ENCODE results near the gene PTGES3. TPM values are rescaled to one million over a fixed set of nuclear protein-coding genes. Genes with fewer than 3 reads are reported as not detected.
"Not testable (repeated sequence)": the region's sequence is repeated elsewhere in the genome, so short reads cannot be mapped to it uniquely, and the experiment has no call there.

PTGES3 gene
- total and polyA plus RNA-seq, 10 donors = 80.6 to 163 (median 130) TPM

DNA sequence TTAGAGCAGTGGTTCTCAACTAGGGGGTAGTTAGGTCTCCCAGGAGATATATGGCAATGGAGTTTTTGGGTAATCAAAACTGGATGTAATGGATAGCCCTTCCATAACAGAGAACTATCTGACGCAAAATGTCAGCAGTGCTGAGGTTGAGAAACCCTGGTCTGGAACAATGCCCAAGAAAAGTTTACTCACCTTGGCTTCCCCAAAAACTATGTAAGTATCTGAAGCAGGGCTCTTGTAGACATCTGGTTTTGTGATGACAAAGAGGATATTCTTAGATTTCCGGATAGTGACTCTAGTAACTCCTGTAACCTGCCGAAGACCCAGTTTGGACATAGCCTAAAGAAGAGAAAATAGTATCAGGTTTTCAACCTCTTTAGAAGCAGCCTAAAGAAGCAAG, 25.3 kb upstream of the PTGES3 start:
- no peaks in the 10 kb centered on the region for H3K9me3 ChIP-seq
- H3K36me3 ChIP-seq = peaks cover 0 to 75% (median 45%) of the 10 kb centered on the region in 6 donors
- intact Hi-C loops (cut with DNase I; ENCODE audit: low total_unique reads) = no loop called here
- H3K4me1 ChIP-seq = peaks cover 0 to 51% (median 14%) of the 10 kb centered on the region in 6 donors
- H3K27me3 ChIP-seq (replicated peaks in 1 of 7) = no peaks in the 10 kb centered on the region
- peak overlapping the region in 1 of 8 donors; percentile 13 for H3K4me3 ChIP-seq
- 58 to 89% (median 69%) methylated on average over 3 of the region's 3 CpGs for WGBS, 5 donors
- no peak for DNase-seq
- TF ChIP-seq, protein P1, sequence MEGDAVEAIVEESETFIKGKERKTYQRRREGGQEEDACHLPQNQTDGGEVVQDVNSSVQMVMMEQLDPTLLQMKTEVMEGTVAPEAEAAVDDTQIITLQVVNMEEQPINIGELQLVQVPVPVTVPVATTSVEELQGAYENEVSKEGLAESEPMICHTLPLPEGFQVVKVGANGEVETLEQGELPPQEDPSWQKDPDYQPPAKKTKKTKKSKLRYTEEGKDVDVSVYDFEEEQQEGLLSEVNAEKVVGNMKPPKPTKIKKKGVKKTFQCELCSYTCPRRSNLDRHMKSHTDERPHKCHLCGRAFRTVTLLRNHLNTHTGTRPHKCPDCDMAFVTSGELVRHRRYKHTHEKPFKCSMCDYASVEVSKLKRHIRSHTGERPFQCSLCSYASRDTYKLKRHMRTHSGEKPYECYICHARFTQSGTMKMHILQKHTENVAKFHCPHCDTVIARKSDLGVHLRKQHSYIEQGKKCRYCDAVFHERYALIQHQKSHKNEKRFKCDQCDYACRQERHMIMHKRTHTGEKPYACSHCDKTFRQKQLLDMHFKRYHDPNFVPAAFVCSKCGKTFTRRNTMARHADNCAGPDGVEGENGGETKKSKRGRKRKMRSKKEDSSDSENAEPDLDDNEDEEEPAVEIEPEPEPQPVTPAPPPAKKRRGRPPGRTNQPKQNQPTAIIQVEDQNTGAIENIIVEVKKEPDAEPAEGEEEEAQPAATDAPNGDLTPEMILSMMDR (IDR thresholded peaks at IDR 0.05 in 8 of 11, conservative IDR thresholded peaks at IDR 0.05 in 3 of 11) = no peak
- no peak for TF ChIP-seq POLR2AphosphoS5 (IDR thresholded peaks at IDR 0.05)
- TF ChIP-seq POLR2A (IDR thresholded peaks at IDR 0.05) = no peak
- H3K27ac ChIP-seq = peak overlapping the region in 6 of 8 donors; percentile 33 to 69 (median 66)

DNA sequence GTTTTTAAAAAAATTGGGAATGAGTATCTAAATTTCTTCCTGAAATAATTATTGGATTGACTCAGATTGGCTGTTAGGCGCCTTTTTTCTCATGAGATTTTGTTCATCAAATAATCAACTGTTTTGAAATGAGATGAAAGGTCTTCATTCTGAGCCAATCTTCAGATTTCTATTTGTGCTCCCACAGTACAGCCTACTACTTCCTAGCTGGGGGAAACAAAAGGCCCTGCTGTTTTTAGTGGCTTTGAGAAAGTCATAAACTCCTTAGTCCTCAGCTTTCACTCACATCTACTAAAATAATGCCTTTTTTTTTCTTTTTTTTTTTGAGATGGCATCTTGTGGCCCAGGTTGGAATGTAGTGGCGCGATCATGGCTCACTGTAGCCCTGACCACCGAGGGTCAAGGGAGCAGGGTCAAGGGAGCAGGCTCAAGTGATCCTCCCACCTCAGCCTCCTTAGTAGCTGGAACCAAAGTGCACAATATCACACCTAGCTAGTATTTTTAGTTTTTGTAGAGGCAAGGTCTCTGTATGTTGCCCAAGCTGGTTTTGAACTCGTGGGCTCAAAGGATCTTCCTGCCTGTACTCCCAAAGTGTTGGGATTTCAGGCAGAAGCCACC, 21.8 kb upstream of the PTGES3 start:
- no peaks in the 10 kb centered on the region for H3K9me3 ChIP-seq
- 72 to 91% (median 82%) methylated on average over 5 of the region's 5 CpGs for WGBS, 5 donors
- H3K4me1 ChIP-seq = peaks cover 0 to 16% (median 0%) of the 10 kb centered on the region in 6 donors
- intact Hi-C loops (cut with DNase I; ENCODE audit: low total_unique reads) = no loop called here
- H3K27me3 ChIP-seq (replicated peaks in 1 of 7) = no peaks in the 10 kb centered on the region
- TF ChIP-seq POLR2AphosphoS5 (IDR thresholded peaks at IDR 0.05) = peak in 1 of 3 donors; percentile 7
- TF ChIP-seq, protein P1 (IDR thresholded peaks at IDR 0.05 in 8 of 11, conservative IDR thresholded peaks at IDR 0.05 in 3 of 11) = no peak
- no peak for DNase-seq
- H3K36me3 ChIP-seq = peaks cover 0 to 42% (median 37%) of the 10 kb centered on the region in 6 donors
- no peak overlapping the region for H3K4me3 ChIP-seq
- no peak overlapping the region for H3K27ac ChIP-seq

DNA sequence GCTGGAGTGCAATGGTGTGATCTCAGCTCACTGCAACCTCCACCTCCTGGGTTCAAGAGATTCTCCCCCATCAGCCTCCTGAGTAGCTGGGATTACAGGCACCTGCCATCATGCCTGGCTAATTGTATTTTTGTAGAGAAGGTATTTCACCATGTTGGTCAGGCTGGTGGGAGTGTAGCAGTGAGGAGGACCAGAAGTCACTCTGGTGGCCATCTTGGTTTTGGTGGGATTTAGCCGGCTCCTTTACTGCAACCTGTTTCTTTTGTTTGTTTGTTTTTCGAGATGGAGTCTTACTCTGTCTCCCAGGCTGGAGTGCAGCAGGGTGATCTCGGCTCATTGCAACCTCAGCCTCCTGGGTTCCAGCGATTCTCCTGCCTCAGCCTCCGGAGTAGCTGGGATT, 16.4 kb upstream of the PTGES3 start:
- WGBS, 5 donors = 86 to 96% (median 94%) methylated on average over 5 of the region's 5 CpGs
- H3K4me3 ChIP-seq; DNase-seq; H3K27ac ChIP-seq; H3K36me3 ChIP-seq; H3K9me3 ChIP-seq; H3K27me3 ChIP-seq (replicated peaks in 1 of 7); intact Hi-C loops (cut with DNase I; ENCODE audit: low total_unique reads): not testable (repeated sequence)
- peaks cover 0 to 18% (median 2%) of the 10 kb centered on the region in 6 donors for H3K4me1 ChIP-seq

DNA sequence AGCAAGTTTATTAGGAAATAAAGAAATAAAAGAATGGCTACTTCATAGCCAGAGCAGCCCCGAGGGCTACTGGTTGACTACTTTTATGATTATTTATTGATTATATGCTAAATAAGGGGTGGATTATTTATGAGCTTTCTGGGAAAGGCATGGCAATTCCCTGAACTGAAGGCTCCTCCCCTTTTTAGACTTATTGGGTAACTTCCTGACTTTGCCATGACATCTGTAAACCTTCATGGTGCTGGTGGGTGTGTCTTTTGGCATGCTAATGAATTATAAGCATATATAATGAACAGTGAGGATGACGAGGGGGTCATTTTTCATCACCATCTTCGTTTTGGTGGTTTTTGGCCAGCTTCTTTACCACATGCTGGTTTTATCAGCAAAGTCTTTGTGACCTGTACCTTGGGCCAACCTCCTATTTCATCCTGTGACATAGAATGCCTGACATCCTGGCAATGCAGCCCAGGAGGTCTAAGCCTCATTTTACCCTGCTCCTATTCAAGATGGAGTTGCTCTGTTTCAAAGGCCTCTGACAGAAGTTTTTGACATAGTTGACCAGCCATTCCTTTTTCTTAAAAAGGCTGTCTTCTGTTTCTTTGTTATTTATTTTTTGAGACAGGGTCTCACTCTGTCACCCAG, 11.1 kb upstream of the PTGES3 start:
- peak overlapping the region in 4 of 8 donors; percentile 79 to 88 (median 84) for H3K27ac ChIP-seq
- DNase-seq = no peak
- intact Hi-C loops (cut with DNase I; ENCODE audit: low total_unique reads) = no loop called here
- WGBS, 5 donors = 62 to 84% (median 71%) methylated on average over 3 of the region's 3 CpGs
- H3K4me3 ChIP-seq = no peak overlapping the region
- peaks cover 0 to 27% (median 2%) of the 10 kb centered on the region in 6 donors for H3K4me1 ChIP-seq
- H3K9me3 ChIP-seq = no peaks in the 10 kb centered on the region
- TF ChIP-seq, protein P1 (IDR thresholded peaks at IDR 0.05 in 8 of 11, conservative IDR thresholded peaks at IDR 0.05 in 3 of 11) = no peak
- no peak for TF ChIP-seq POLR2A (IDR thresholded peaks at IDR 0.05)
- H3K27me3 ChIP-seq (replicated peaks in 1 of 7) = no peaks in the 10 kb centered on the region
- no peaks in the 10 kb centered on the region for H3K36me3 ChIP-seq
